DND-41 (cell line): Measurements from ENCODE around the gene PLD1.

Source experiments
- ATAC-seq: fragments of 200-7000 bp; cut with Tn5 transposase; 3 replicates; pipeline ENCODE4 v1.9.1; 2021; ENCODE audit warnings: low read depth; ENCODE audit not compliant: insufficient read depth
- DNase-seq: peaks from one replicate; pipeline ENCODE4 v3.0.0-alpha.2; 2020
- H2AFZ ChIP-seq: 2 replicates; pipeline ENCODE4 v1.6.0; 2012; ENCODE audit warnings: low read depth, low read length
- H3K27ac ChIP-seq: 2 replicates; pipeline ENCODE4 v1.5.1; 2012; ENCODE audit warnings: low read length, inconsistent platforms
- H3K27me3 ChIP-seq: fragments of 200-600 bp; sonication (generic); 2 replicates; pipeline ENCODE4 v1.6.0; 2012; ENCODE audit warnings: low read length, mild to moderate bottlenecking, inconsistent platforms; ENCODE audit not compliant: insufficient read depth, poor library complexity
- H3K36me3 ChIP-seq: 2 replicates; pipeline ENCODE4 v1.5.1; 2012; ENCODE audit warnings: low read length, inconsistent platforms; ENCODE audit not compliant: insufficient read depth
- H3K4me1 ChIP-seq: 2 replicates; pipeline ENCODE4 v1.5.1; 2012; ENCODE audit warnings: mild to moderate bottlenecking, low read length; ENCODE audit not compliant: insufficient read depth
- H3K4me2 ChIP-seq: 2 replicates; pipeline ENCODE4 v1.6.0; 2012; ENCODE audit warnings: mild to moderate bottlenecking, moderate library complexity, low read length, inconsistent platforms; ENCODE audit not compliant: insufficient read depth
- H3K4me3 ChIP-seq, 2 experiments: fragments of 200-600 bp in 1 of 2; shearing (Covaris generic) in 1 of 2; 2 replicates each; pipeline ENCODE4 v1.5.1; 2012 to 2016; ENCODE audit warnings: inconsistent platforms in 2 of 2, low read length in 2 of 2, mild to moderate bottlenecking in 2 of 2, low read depth in 1 of 2, moderate library complexity in 1 of 2
- H3K79me2 ChIP-seq: 2 replicates; pipeline ENCODE4 v1.6.0; 2012; ENCODE audit warnings: low read length, inconsistent platforms; ENCODE audit not compliant: insufficient read depth
- H3K9ac ChIP-seq: 2 replicates; pipeline ENCODE4 v1.6.0; 2012; ENCODE audit warnings: low read depth, mild to moderate bottlenecking, inconsistent platforms, low read length, moderate library complexity
- H3K9me3 ChIP-seq: 2 replicates; pipeline ENCODE4 v1.5.1; 2012; ENCODE audit warnings: low read length, moderate library complexity, mild to moderate bottlenecking, inconsistent platforms; ENCODE audit not compliant: insufficient read depth, severe bottlenecking
- H4K20me1 ChIP-seq: 2 replicates; pipeline ENCODE4 v1.6.0; 2012; ENCODE audit warnings: low read length; ENCODE audit not compliant: insufficient read depth
- EZH2 ChIP-seq: IDR thresholded peaks from 3 replicates; pipeline ENCODE4 v1.6.1; 2012; ENCODE audit warnings: borderline replicate concordance, low read depth, mild to moderate bottlenecking, moderate library complexity, low read length, inconsistent platforms; ENCODE audit not compliant: severe bottlenecking
- TF ChIP-seq, protein P1 (sequence below): IDR thresholded peaks from 2 replicates; pipeline ENCODE4 v1.5.1; 2012; ENCODE audit warnings: borderline replicate concordance, low read length, moderate library complexity, mild to moderate bottlenecking; ENCODE audit not compliant: poor library complexity, severe bottlenecking; ENCODE audit errors: extremely low read depth

The PLD1 gene

DNA sequence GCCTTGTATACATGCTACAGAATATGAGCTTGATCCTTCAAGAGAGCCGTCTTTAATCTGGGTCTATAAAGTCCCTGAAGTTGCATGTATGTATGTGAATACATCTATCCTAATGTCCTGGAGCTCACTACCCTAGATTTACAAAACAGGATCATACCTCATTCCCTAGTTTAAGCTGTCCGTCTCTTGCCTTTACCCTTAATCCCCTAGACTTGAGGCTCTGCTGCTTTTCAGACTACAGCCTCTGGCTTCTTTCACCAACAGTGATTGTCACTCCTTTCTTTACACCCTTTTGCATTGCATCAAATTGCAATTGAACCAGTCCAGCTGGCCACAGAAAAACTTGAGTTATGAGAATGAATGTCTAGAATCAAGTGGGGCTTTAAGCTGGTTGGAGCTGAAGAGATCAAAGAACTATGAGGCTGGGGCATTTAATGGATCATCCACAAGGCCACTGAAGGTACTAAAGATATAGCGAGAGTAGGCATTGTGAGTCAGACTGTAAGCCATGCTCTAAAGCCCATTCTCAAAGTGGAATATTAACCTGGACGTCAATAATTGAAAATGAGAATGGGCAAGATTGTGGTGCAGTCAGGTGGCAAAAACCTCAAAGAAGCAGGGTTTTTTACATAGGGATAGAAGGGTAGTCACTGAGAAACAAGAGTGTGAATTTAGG, 12.3 kb upstream of the PLD1 start:
- no peaks in the 10 kb centered on the region for H4K20me1 ChIP-seq
- no peak overlapping the region for H3K4me2 ChIP-seq
- H3K9ac ChIP-seq, result no peak overlapping the region
- no peaks in the 10 kb centered on the region for H3K27me3 ChIP-seq
- no peaks in the 10 kb centered on the region for H3K36me3 ChIP-seq
- no peaks in the 10 kb centered on the region for H3K79me2 ChIP-seq
- no peak overlapping the region for H3K27ac ChIP-seq
- H3K4me1 ChIP-seq, result no peaks in the 10 kb centered on the region
- H3K4me3 ChIP-seq, result no peak overlapping the region
- no peak overlapping the region for H2AFZ ChIP-seq
- no peaks in the 10 kb centered on the region for H3K9me3 ChIP-seq
- DNase-seq (no peak), ATAC-seq (no peak)
- no peak for TF ChIP-seq EZH2
- TF ChIP-seq, protein P1, sequence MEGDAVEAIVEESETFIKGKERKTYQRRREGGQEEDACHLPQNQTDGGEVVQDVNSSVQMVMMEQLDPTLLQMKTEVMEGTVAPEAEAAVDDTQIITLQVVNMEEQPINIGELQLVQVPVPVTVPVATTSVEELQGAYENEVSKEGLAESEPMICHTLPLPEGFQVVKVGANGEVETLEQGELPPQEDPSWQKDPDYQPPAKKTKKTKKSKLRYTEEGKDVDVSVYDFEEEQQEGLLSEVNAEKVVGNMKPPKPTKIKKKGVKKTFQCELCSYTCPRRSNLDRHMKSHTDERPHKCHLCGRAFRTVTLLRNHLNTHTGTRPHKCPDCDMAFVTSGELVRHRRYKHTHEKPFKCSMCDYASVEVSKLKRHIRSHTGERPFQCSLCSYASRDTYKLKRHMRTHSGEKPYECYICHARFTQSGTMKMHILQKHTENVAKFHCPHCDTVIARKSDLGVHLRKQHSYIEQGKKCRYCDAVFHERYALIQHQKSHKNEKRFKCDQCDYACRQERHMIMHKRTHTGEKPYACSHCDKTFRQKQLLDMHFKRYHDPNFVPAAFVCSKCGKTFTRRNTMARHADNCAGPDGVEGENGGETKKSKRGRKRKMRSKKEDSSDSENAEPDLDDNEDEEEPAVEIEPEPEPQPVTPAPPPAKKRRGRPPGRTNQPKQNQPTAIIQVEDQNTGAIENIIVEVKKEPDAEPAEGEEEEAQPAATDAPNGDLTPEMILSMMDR, result no peak

DNA sequence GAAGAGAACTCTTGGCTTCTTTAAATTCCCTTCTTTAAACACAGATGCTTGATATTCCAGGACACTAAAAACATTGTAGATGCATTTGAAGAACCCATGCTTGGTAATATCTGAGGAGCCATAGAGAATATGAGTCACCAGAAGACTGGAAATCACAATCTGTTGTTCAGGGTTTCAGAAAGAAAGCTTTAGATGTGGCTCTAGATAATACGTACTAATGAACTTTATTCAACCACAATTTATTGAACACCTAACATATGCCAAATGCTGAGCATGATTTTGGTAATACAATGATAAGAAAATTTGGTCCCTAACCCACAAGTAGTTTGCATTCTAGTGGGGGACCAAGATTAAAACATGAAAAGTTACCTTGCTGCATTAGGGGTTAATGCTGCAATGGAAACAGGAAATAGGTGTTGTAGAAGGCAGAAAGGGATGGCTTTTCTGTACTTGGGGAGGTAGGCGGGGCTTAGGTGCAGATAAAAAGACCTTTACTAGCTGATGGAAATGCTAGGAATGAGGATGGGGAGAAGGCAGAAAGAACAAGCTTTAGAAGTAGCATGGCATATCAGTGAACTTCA, 11.6 kb upstream of the PLD1 start:
- Histone ChIP-seq H3K9me3 (no peaks in the 10 kb centered on the region), H4K20me1 (no peaks in the 10 kb centered on the region), H3K4me3 (no peak overlapping the region), H3K27ac (no peak overlapping the region), H2AFZ (no peak overlapping the region), H3K9ac (no peak overlapping the region), H3K4me1 (no peaks in the 10 kb centered on the region), H3K27me3 (no peaks in the 10 kb centered on the region), H3K79me2 (no peaks in the 10 kb centered on the region), H3K36me3 (no peaks in the 10 kb centered on the region), H3K4me2 (no peak overlapping the region)
- no peak for TF ChIP-seq EZH2
- TF ChIP-seq, protein P1, result no peak
- no peak for ATAC-seq
- DNase-seq, result no peak

DNA sequence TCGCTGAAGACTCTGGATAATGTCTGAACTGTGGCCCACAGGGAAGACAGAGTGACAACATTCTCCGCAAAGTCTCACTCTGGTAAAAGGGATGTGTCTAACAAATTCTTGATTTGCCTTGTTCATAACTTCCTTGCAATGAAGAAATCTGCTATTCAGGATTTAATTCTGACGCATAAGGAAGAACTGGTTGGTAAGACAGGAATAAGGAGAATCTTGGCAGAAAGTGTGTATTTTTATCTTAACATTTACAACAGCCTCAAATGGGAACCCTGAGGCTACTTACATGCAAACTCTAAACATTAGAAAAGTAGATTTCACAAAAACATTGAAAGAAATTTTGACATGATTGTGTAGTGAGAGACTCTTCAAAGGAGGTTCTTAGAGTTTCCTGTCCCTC, 10.8 kb upstream of the PLD1 start:
- no peak for TF ChIP-seq EZH2
- TF ChIP-seq, protein P1, result no peak
- Histone ChIP-seq H3K79me2 (no peaks in the 10 kb centered on the region), H3K36me3 (no peaks in the 10 kb centered on the region), H3K4me2 (no peak overlapping the region), H4K20me1 (no peaks in the 10 kb centered on the region), H2AFZ (no peak overlapping the region), H3K27ac (no peak overlapping the region), H3K4me3 (no peak overlapping the region), H3K9ac (no peak overlapping the region), H3K9me3 (no peaks in the 10 kb centered on the region), H3K4me1 (no peaks in the 10 kb centered on the region), H3K27me3 (no peaks in the 10 kb centered on the region)
- ATAC-seq (no peak), DNase-seq (no peak)
